Aorta (tissue), 5 donors: ENCODE results near the gene STK32B. TPM values are rescaled to one million over a fixed set of nuclear protein-coding genes. Genes with fewer than 3 reads are reported as not detected.

Source experiments
- ATAC-seq: fragments of 200-7000 bp; cut with Tn5 transposase; one replicate; pipeline ENCODE4 v1.9.1; 2022; ENCODE audit warnings: moderate library complexity; ENCODE audit not compliant: low FRiP score
- DNase-seq, 2 donors: peaks; one replicate each; pipeline ENCODE4 v3.0.0-alpha.2; 2020
- H3K27ac ChIP-seq, 2 donors: one replicate each; pipeline ENCODE4 v1.5.1; 2013; ENCODE audit warnings: low read length in 2 of 2, mild to moderate bottlenecking in 2 of 2, moderate library complexity in 2 of 2, control low read depth in 1 of 2, inconsistent platforms in 1 of 2, low read depth in 1 of 2
- H3K27me3 ChIP-seq, 2 donors: one replicate each; pipeline ENCODE4 v1.6.1; 2013; ENCODE audit warnings: control low read depth in 1 of 2, low read length in 1 of 2, mild to moderate bottlenecking in 1 of 2, moderate library complexity in 1 of 2; ENCODE audit not compliant: insufficient read depth in 2 of 2, control insufficient read depth in 1 of 2
- H3K36me3 ChIP-seq, 2 donors: one replicate each; pipeline ENCODE4 v1.6.1; 2013; ENCODE audit warnings: control low read depth in 1 of 2, low read length in 1 of 2, mild to moderate bottlenecking in 1 of 2; ENCODE audit not compliant: insufficient read depth in 2 of 2, control insufficient read depth in 1 of 2
- H3K4me1 ChIP-seq, 2 donors: one replicate each; pipeline ENCODE4 v1.6.1; 2013; ENCODE audit warnings: low read length in 2 of 2, control low read depth in 1 of 2, mild to moderate bottlenecking in 1 of 2, moderate library complexity in 1 of 2; ENCODE audit not compliant: insufficient read depth in 2 of 2, control insufficient read depth in 1 of 2
- H3K4me3 ChIP-seq, 2 donors: one replicate each; pipeline ENCODE4 v1.5.1; 2013; ENCODE audit warnings: low read length in 2 of 2, control low read depth in 1 of 2, mild to moderate bottlenecking in 1 of 2
- H3K9me3 ChIP-seq: one replicate; pipeline ENCODE4 v1.6.1; 2013; ENCODE audit warnings: mild to moderate bottlenecking, low read length; ENCODE audit not compliant: control insufficient read depth
- WGBS, 2 donors: extraction: QIAGEN DNeasy Blood & Tissue Kit; methylation state at CpG; one replicate each; pipeline ENCODE4 v1.1.7; 2013; 5-methylcytosine and 5-hydroxymethylcytosine counted together
- intact Hi-C, 2 donors: fragments of 100-400 bp; cut with DNase I; formaldehyde crosslinking; loops; one replicate each; pipeline versions ENCODE4 v1.14.2 to v1.15.0; 2022
- polyA plus RNA-seq, 2 donors: library from polyadenylated mRNA; stranded (reverse); fragments of 200-250 nt; gene quantifications; one replicate each; pipeline ENCODE4 v1.2.3, GENCODE V29; 2013
- total RNA-seq, 2 donors: library from RNA; stranded (reverse); fragmentation: NEBNext Ultra II Directional; extraction: Animal tissue kit (Norgen Biotek cat#: 25700); gene quantifications; one replicate each; pipeline ENCODE4 v1.2.1, GENCODE V29; 2021
- donor health status: healthy with polysubstance abuse.
- donor health status: Bipolar disorder and iron deficiency.
- donor health status: DM: no; HTN: no; CAD: no.
- donor health status: DM: no; HTN: no; CAD: no.
- donor health status: DM: yes; HTN: yes; CAD: no.

The STK32B gene
- total and polyA plus RNA-seq, 4 donors: 0.63 to 4.1 (median 1.9) TPM

GRCh38 chr4:5024673-5025072 is 26.6 kb upstream of the STK32B start:
- 82 to 87% methylated on average over 6 of the region's 6 CpGs for WGBS, 2 donors
- Histone ChIP-seq H3K9me3 (no peaks in the 10 kb centered on the region), H3K27ac (no peak overlapping the region), H3K36me3 (no peaks in the 10 kb centered on the region), H3K4me3 (no peak overlapping the region), H3K4me1 (no peaks in the 10 kb centered on the region), H3K27me3 (no peaks in the 10 kb centered on the region)
- intact Hi-C loops: no loop called here
- DNase-seq (no peak), ATAC-seq (peak; percentile 69)

GRCh38 chr4:5026371-5026770 is 24.9 kb upstream of the STK32B start:
- H3K4me1 ChIP-seq: no peaks in the 10 kb centered on the region
- ATAC-seq: no peak
- no peak for DNase-seq
- H3K27me3 ChIP-seq: no peaks in the 10 kb centered on the region
- H3K36me3 ChIP-seq: no peaks in the 10 kb centered on the region
- intact Hi-C loops: no loop called here
- no peak overlapping the region for H3K4me3 ChIP-seq
- 94 to 96% methylated on average over 3 of the region's 3 CpGs for WGBS, 2 donors
- no peaks in the 10 kb centered on the region for H3K9me3 ChIP-seq
- no peak overlapping the region for H3K27ac ChIP-seq

- H3K36me3 ChIP-seq: no peaks in the 10 kb centered on the region
- no peak for ATAC-seq
- no peaks in the 10 kb centered on the region for H3K9me3 ChIP-seq
- H3K4me1 ChIP-seq: no peaks in the 10 kb centered on the region
- no peaks in the 10 kb centered on the region for H3K27me3 ChIP-seq
- intact Hi-C loops: no loop called here
- no peak overlapping the region for H3K4me3 ChIP-seq
- no peak for DNase-seq
- H3K27ac ChIP-seq: no peak overlapping the region
Observed at GRCh38 chr4:5027346-5027745, 23.9 kb upstream of the STK32B start.

- ATAC-seq (no peak), DNase-seq (no peak)
- Histone ChIP-seq H3K9me3 (no peaks in the 10 kb centered on the region), H3K4me1 (peaks cover 0 to under 1% of the 10 kb centered on the region in 2 donors), H3K36me3 (no peaks in the 10 kb centered on the region), H3K4me3 (no peak overlapping the region), H3K27ac (no peak overlapping the region), H3K27me3 (no peaks in the 10 kb centered on the region)
- intact Hi-C loops: no loop called here
- WGBS, 2 donors: 96 to 99% methylated on average over 2 of the region's 2 CpGs
Observed at GRCh38 chr4:5028480-5028879, 22.8 kb upstream of the STK32B start.

GRCh38 chr4:5029447-5029846 is 21.8 kb upstream of the STK32B start:
- intact Hi-C loops: no loop called here
- 93 to 96% methylated on average over 8 of the region's 8 CpGs for WGBS, 2 donors
- no peak for ATAC-seq

GRCh38 chr4:5030221-5030620 is 21.1 kb upstream of the STK32B start:
- Histone ChIP-seq H3K4me3 (no peak overlapping the region), H3K36me3 (no peaks in the 10 kb centered on the region), H3K9me3 (no peaks in the 10 kb centered on the region), H3K4me1 (peaks cover 0 to 5% of the 10 kb centered on the region in 2 donors), H3K27me3 (no peaks in the 10 kb centered on the region), H3K27ac (no peak overlapping the region)
- 85 to 86% methylated on average over 4 of the region's 4 CpGs for whole genome bisulfite sequencing, 2 donors
- intact Hi-C loops: no loop called here
- ATAC-seq: no peak
- DNase-seq: no peak

More at GRCh38 chr4:5029447-5029846, 21.8 kb upstream of the STK32B start:
- H3K36me3 ChIP-seq: no peaks in the 10 kb centered on the region
- no peaks in the 10 kb centered on the region for H3K27me3 ChIP-seq
- H3K4me1 ChIP-seq: peaks cover 0 to 5% of the 10 kb centered on the region in 2 donors
- H3K4me3 ChIP-seq: no peak overlapping the region
- H3K9me3 ChIP-seq: no peaks in the 10 kb centered on the region
- no peak overlapping the region for H3K27ac ChIP-seq
- no peak for DNase-seq

GRCh38 chr4:5030927-5031326 is 20.4 kb upstream of the STK32B start:
- Histone ChIP-seq H3K9me3 (no peaks in the 10 kb centered on the region), H3K4me3 (no peak overlapping the region), H3K27me3 (no peaks in the 10 kb centered on the region), H3K27ac (no peak overlapping the region), H3K36me3 (no peaks in the 10 kb centered on the region), H3K4me1 (peaks cover 0 to 5% of the 10 kb centered on the region in 2 donors)
- intact Hi-C loops: no loop called here
- ATAC-seq: no peak
- 95 to 96% methylated on average over 3 of the region's 3 CpGs for WGBS, 2 donors
- no peak for DNase-seq

- H3K27ac ChIP-seq: peak overlapping the region in 1 of 2 donors; percentile 79
- DNase-seq (no peak), ATAC-seq (no peak)
- H3K9me3 ChIP-seq: no peaks in the 10 kb centered on the region
- H3K4me3 ChIP-seq: no peak overlapping the region
- WGBS, 2 donors: 78 to 84% methylated on average over 5 of the region's 5 CpGs
- H3K4me1 ChIP-seq: peaks cover 0 to 5% of the 10 kb centered on the region in 2 donors
- intact Hi-C loops: no loop called here
- no peaks in the 10 kb centered on the region for H3K27me3 ChIP-seq
- no peaks in the 10 kb centered on the region for H3K36me3 ChIP-seq
Observed at GRCh38 chr4:5032813-5033212, 18.5 kb upstream of the STK32B start.

GRCh38 chr4:5033281-5033841 is 17.9 kb upstream of the STK32B start:
- DNase-seq (peak in 1 of 2 donors; percentile 62), ATAC-seq (peak; percentile 73)
- H3K36me3 ChIP-seq: no peaks in the 10 kb centered on the region
- H3K27ac ChIP-seq: peak overlapping the region in 1 of 2 donors; percentile 84
- no peaks in the 10 kb centered on the region for H3K27me3 ChIP-seq
- 21 to 23% methylated on average over 10 of the region's 10 CpGs for WGBS, 2 donors
- peaks cover 0 to 5% of the 10 kb centered on the region in 2 donors for H3K4me1 ChIP-seq
- no peaks in the 10 kb centered on the region for H3K9me3 ChIP-seq
- no peak overlapping the region for H3K4me3 ChIP-seq
- intact Hi-C loops: no loop called here
